ENCODE measurements around the gene GALNT7. TPM values are rescaled to one million over a fixed set of nuclear protein-coding genes. Genes with fewer than 3 reads are reported as not detected.

GALNT7 gene
- polyA plus RNA-seq, 1 of the 3 experiments (the other 2 are of a cell fraction): 14.8 TPM

DNA sequence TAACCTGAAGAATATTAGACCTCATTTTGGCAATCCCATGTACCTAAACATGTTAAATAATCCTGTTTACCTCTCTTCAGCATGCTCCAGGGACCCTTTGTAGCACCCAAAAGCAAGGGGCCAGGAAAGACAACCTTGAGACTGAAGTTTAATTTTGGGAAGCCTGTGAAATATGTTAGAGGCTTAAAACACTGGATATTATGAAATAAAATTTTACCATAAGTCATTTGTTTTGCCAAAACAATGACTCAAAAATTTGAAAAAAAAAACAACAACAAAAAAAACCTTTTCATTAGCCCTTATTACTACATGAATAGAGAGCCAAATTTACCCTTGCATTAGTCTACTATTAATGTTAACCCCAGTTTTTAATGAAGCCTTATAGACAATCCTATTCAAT, 115.9 kb downstream of the GALNT7 start:
- no peaks in the 10 kb centered on the region for H3F3A ChIP-seq (replicated peaks; ENCODE audit: insufficient read depth)
- DNase-seq: no peak
- H4K20me1 ChIP-seq (ENCODE audit: insufficient read depth): no peaks in the 10 kb centered on the region
- H2AFZ ChIP-seq (ENCODE audit: low read depth): no peak overlapping the region
- no peak overlapping the region for H3K4me3 ChIP-seq (ENCODE audit: low read depth in 2 of 2, low read length in 1 of 2)
- H3K36me3 ChIP-seq (replicated peaks in 1 of 2; ENCODE audit: control insufficient read depth in 1 of 2, insufficient read depth in 2 of 2, low read length in 1 of 2): peaks cover 0 to 3% of the 10 kb centered on the region in 2 experiments
- H3K79me2 ChIP-seq (ENCODE audit: insufficient read depth): no peaks in the 10 kb centered on the region; the same call in 1 of the 2 replicates
- H3K27ac ChIP-seq (ENCODE audit: low read depth in 2 of 2, low read length in 1 of 2): no peak overlapping the region
- no peaks in the 10 kb centered on the region; the same call in 1 of the 2 replicates for H3K9me2 ChIP-seq
- CTCF ChIA-PET: no interaction called here
- POLR2A ChIA-PET: no interaction called here
- no peak overlapping the region for H3K9ac ChIP-seq
- no peak overlapping the region for H3K4me2 ChIP-seq
- no peaks in the 10 kb centered on the region for H3K27me3 ChIP-seq (ENCODE audit: insufficient read depth)
- H3K4me1 ChIP-seq (ENCODE audit: control insufficient read depth in 1 of 2, insufficient read depth in 2 of 2, low read depth in 1 of 2, low read length in 1 of 2): peaks cover 0 to 5% of the 10 kb centered on the region in 2 experiments; a peak in 1 of 4 replicates
- TF ChIP-seq, protein P1, sequence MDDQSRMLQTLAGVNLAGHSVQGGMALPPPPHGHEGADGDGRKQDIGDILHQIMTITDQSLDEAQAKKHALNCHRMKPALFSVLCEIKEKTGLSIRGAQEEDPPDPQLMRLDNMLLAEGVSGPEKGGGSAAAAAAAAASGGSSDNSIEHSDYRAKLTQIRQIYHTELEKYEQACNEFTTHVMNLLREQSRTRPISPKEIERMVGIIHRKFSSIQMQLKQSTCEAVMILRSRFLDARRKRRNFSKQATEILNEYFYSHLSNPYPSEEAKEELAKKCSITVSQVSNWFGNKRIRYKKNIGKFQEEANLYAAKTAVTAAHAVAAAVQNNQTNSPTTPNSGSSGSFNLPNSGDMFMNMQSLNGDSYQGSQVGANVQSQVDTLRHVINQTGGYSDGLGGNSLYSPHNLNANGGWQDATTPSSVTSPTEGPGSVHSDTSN (IDR thresholded peaks at IDR 0.05): no peak
- TF ChIP-seq SMC3 (IDR thresholded peaks at IDR 0.05; ENCODE audit: low read depth, low read length) (no peak), TAF1 (IDR thresholded peaks at IDR 0.05; ENCODE audit: borderline replicate concordance, low read depth, low read length) (no peak), MEF2A (IDR thresholded peaks at IDR 0.05; ENCODE audit: borderline replicate concordance, low read depth) (no peak), RCOR1 (IDR thresholded peaks at IDR 0.05; ENCODE audit: low read length) (no peak)
- H3K9me3 ChIP-seq: peaks cover 13% of the 10 kb centered on the region

DNA sequence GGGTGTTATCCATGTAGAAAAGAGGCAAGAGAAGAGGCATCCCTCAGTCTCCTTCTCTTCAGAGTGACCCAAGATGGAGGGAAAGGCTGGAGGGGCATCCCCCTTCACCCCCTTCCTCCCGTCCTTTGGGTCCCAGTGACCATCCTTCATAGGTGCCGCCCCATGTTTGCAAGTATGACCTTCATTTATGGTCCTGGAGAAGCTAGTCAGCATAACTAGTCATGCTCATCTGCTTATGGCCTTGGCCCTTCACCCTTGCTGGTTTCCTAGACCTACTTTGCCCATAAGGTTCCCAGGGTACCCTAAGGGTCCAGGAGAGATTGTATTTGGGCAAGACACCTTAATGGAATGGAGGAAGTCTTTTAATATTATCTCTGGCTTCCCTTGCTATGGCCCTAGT, 118.9 kb downstream of the GALNT7 start:
- Histone ChIP-seq H3K36me3 (replicated peaks in 1 of 2; ENCODE audit: control insufficient read depth in 1 of 2, insufficient read depth in 2 of 2, low read length in 1 of 2) (peaks cover 0 to 3% of the 10 kb centered on the region in 2 experiments), H3K4me1 (ENCODE audit: control insufficient read depth in 1 of 2, insufficient read depth in 2 of 2, low read depth in 1 of 2, low read length in 1 of 2) (peaks cover 0 to 5% of the 10 kb centered on the region in 2 experiments; a peak in 1 of 4 replicates), H3K79me2 (ENCODE audit: insufficient read depth) (no peaks in the 10 kb centered on the region; the same call in 1 of the 2 replicates), H3F3A (replicated peaks; ENCODE audit: insufficient read depth) (no peaks in the 10 kb centered on the region), H3K27ac (ENCODE audit: low read depth in 2 of 2, low read length in 1 of 2) (no peak overlapping the region), H3K4me3 (ENCODE audit: low read depth in 2 of 2, low read length in 1 of 2) (no peak overlapping the region), H3K27me3 (ENCODE audit: insufficient read depth) (no peaks in the 10 kb centered on the region), H3K9ac (no peak overlapping the region), H2AFZ (ENCODE audit: low read depth) (no peak overlapping the region), H3K4me2 (no peak overlapping the region), H4K20me1 (ENCODE audit: insufficient read depth) (no peaks in the 10 kb centered on the region), H3K9me3 (peaks cover 13% of the 10 kb centered on the region), H3K9me2 (no peaks in the 10 kb centered on the region; the same call in 1 of the 2 replicates)
- WGBS (ENCODE audit: low lambda C conversion rate): 88% methylated on average over 2 of the region's 2 CpGs
- no peak for DNase-seq
- CTCF ChIA-PET: interaction anchor here (0.7 to 5.8 kb wide), 3 partner anchors 10 to 162 kb away, joined by 3 to 44 read pairs (median 6); no protein-coding TSS in a partner anchor
- POLR2A ChIA-PET: no interaction called here
- TF ChIP-seq RAD21 (IDR thresholded peaks at IDR 0.05; ENCODE audit: low read length): no peak
- TF ChIP-seq RFX5 (IDR thresholded peaks at IDR 0.05; ENCODE audit: low read length): no peak
- TF ChIP-seq, protein P2, sequence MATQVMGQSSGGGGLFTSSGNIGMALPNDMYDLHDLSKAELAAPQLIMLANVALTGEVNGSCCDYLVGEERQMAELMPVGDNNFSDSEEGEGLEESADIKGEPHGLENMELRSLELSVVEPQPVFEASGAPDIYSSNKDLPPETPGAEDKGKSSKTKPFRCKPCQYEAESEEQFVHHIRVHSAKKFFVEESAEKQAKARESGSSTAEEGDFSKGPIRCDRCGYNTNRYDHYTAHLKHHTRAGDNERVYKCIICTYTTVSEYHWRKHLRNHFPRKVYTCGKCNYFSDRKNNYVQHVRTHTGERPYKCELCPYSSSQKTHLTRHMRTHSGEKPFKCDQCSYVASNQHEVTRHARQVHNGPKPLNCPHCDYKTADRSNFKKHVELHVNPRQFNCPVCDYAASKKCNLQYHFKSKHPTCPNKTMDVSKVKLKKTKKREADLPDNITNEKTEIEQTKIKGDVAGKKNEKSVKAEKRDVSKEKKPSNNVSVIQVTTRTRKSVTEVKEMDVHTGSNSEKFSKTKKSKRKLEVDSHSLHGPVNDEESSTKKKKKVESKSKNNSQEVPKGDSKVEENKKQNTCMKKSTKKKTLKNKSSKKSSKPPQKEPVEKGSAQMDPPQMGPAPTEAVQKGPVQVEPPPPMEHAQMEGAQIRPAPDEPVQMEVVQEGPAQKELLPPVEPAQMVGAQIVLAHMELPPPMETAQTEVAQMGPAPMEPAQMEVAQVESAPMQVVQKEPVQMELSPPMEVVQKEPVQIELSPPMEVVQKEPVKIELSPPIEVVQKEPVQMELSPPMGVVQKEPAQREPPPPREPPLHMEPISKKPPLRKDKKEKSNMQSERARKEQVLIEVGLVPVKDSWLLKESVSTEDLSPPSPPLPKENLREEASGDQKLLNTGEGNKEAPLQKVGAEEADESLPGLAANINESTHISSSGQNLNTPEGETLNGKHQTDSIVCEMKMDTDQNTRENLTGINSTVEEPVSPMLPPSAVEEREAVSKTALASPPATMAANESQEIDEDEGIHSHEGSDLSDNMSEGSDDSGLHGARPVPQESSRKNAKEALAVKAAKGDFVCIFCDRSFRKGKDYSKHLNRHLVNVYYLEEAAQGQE (IDR thresholded peaks at IDR 0.05; ENCODE audit: low read depth, low read length): no peak
- TF ChIP-seq TAF1 (IDR thresholded peaks at IDR 0.05; ENCODE audit: borderline replicate concordance, low read depth, low read length): no peak
- no peak for TF ChIP-seq MXI1 (IDR thresholded peaks at IDR 0.05; ENCODE audit: low read depth, low read length)
- TF ChIP-seq, protein P3, sequence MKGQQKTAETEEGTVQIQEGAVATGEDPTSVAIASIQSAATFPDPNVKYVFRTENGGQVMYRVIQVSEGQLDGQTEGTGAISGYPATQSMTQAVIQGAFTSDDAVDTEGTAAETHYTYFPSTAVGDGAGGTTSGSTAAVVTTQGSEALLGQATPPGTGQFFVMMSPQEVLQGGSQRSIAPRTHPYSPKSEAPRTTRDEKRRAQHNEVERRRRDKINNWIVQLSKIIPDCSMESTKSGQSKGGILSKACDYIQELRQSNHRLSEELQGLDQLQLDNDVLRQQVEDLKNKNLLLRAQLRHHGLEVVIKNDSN (IDR thresholded peaks at IDR 0.05; ENCODE audit: borderline replicate concordance, low read depth): no peak
- no peak for TF ChIP-seq FOSL2 (IDR thresholded peaks at IDR 0.05; ENCODE audit: borderline replicate concordance, low read depth)
- TF ChIP-seq GABPA (IDR thresholded peaks at IDR 0.05; ENCODE audit: low read depth): no peak
- TF ChIP-seq, protein P4, sequence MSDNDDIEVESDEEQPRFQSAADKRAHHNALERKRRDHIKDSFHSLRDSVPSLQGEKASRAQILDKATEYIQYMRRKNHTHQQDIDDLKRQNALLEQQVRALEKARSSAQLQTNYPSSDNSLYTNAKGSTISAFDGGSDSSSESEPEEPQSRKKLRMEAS (IDR thresholded peaks at IDR 0.05; ENCODE audit: low read depth): no peak
- TF ChIP-seq YY1 (IDR thresholded peaks at IDR 0.05; ENCODE audit: low read depth): no peak
- no peak for TF ChIP-seq RCOR1 (IDR thresholded peaks at IDR 0.05; ENCODE audit: low read length)
- TF ChIP-seq MEF2A (IDR thresholded peaks at IDR 0.05; ENCODE audit: borderline replicate concordance, low read depth): no peak
- TF ChIP-seq EZH2phosphoT487 (IDR thresholded peaks at IDR 0.05; ENCODE audit: borderline replicate concordance, low read depth): no peak
- TF ChIP-seq POLR2AphosphoS5 (IDR thresholded peaks at IDR 0.05; ENCODE audit: low read depth, low read length): no peak
- no peak for TF ChIP-seq GATA2 (CRISPR knock-in tag; IDR thresholded peaks at IDR 0.05)
- TF ChIP-seq, protein P5, sequence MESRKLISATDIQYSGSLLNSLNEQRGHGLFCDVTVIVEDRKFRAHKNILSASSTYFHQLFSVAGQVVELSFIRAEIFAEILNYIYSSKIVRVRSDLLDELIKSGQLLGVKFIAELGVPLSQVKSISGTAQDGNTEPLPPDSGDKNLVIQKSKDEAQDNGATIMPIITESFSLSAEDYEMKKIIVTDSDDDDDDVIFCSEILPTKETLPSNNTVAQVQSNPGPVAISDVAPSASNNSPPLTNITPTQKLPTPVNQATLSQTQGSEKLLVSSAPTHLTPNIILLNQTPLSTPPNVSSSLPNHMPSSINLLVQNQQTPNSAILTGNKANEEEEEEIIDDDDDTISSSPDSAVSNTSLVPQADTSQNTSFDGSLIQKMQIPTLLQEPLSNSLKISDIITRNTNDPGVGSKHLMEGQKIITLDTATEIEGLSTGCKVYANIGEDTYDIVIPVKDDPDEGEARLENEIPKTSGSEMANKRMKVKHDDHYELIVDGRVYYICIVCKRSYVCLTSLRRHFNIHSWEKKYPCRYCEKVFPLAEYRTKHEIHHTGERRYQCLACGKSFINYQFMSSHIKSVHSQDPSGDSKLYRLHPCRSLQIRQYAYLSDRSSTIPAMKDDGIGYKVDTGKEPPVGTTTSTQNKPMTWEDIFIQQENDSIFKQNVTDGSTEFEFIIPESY (IDR thresholded peaks at IDR 0.05; ENCODE audit: borderline replicate concordance, low read depth): no peak
- TF ChIP-seq TEAD4 (IDR thresholded peaks at IDR 0.05; ENCODE audit: borderline replicate concordance, insufficient read depth): no peak
- no peak for TF ChIP-seq TCF12 (IDR thresholded peaks at IDR 0.05)
